Activated CD8-positive, alpha-beta T cell treated with anti-CD3 and anti-CD28 coated beads for 36 hours (primary cell): ENCODE measurements around the gene TMEM106A. TPM values are rescaled to one million over a fixed set of nuclear protein-coding genes. Genes with fewer than 3 reads are reported as not detected.
"Not testable (repeated sequence)": the region's sequence is repeated elsewhere in the genome, so short reads cannot be mapped to it uniquely, and the experiment has no call there.

Source experiments
- ATAC-seq: fragments of 200-7000 bp; cut with Tn5 transposase; one replicate; pipeline ENCODE4 v1.10.0; 2021; ENCODE audit warnings: mild to moderate bottlenecking, moderate library complexity
- CTCF ChIA-PET: fragments of 350-600 bp; sonication (Branson Sonifier 250); formaldehyde crosslinking; loops from one replicate; lab custom pipeline; 2021; ENCODE audit warnings: antibody characterized with exemption; lab: Charles Lee
- POLR2A ChIA-PET: fragments of 350-600 bp; sonication (Branson Sonifier 250); formaldehyde crosslinking; loops from one replicate; lab custom pipeline; 2021; ENCODE audit warnings: antibody characterized with exemption; lab: Charles Lee
- DNase-seq: peaks from one replicate; pipeline ENCODE4 v3.0.0-alpha.2; 2020
- H3K27ac Mint-ChIP-seq: one replicate; pipeline ENCODE4 v1.8.0; 2021; ENCODE audit warnings: mild to moderate bottlenecking, mixed read lengths
- H3K27me3 Mint-ChIP-seq: one replicate; pipeline ENCODE4 v1.8.0; 2021; ENCODE audit warnings: mixed read lengths
- H3K36me3 Mint-ChIP-seq: one replicate; pipeline ENCODE4 v1.8.0; 2021; ENCODE audit warnings: low read depth, mixed read lengths
- H3K4me1 Mint-ChIP-seq: one replicate; pipeline ENCODE4 v1.8.0; 2021; ENCODE audit warnings: low read depth, mixed read lengths
- H3K4me3 Mint-ChIP-seq: one replicate; pipeline ENCODE4 v1.8.0; 2021; ENCODE audit warnings: mild to moderate bottlenecking, moderate library complexity, mixed read lengths
- H3K9me3 Mint-ChIP-seq: one replicate; pipeline ENCODE4 v1.8.0; 2021; ENCODE audit warnings: mixed read lengths
- CTCF ChIP-seq: fragments of 200-600 bp; IDR thresholded peaks from one replicate; pipeline ENCODE4 v1.8.0; 2022; ENCODE audit warnings: antibody characterized with exemption, mild to moderate bottlenecking
- intact Hi-C: fragments of 100-400 bp; cut with micrococcal nuclease; formaldehyde crosslinking; loops from one replicate; pipeline ENCODE4 v1.10.0; 2022
- total RNA-seq, 2 experiments: library from RNA; stranded (reverse); gene quantifications; one replicate each; pipeline ENCODE4 v1.2.3, GENCODE V29; 2021

Gene TMEM106A
- total RNA-seq, 2 experiments from 2014 or later: 9.2 to 9.8 TPM

GRCh38 chr17:43183921-43184320 is 27.8 kb upstream of the TMEM106A start:
- peaks cover 2% of the 10 kb centered on the region for H3K4me1 Mint-ChIP-seq
- DNase-seq (no peak), ATAC-seq (no peak)
- ChIA-PET CTCF (no interaction called here), POLR2A (interaction anchor here (0.7 kb wide), 1 partner anchor 58 kb away, joined by 3 read pairs; no protein-coding TSS in a partner anchor)
- H3K9me3 Mint-ChIP-seq: no peaks in the 10 kb centered on the region
- H3K27me3 Mint-ChIP-seq: no peaks in the 10 kb centered on the region
- H3K27ac Mint-ChIP-seq: no peak overlapping the region
- intact Hi-C loops: no loop called here
- peaks cover 17% of the 10 kb centered on the region for H3K36me3 Mint-ChIP-seq
- TF ChIP-seq CTCF: no peak
- no peak overlapping the region for H3K4me3 Mint-ChIP-seq

- not testable (repeated sequence) for H3K4me3 Mint-ChIP-seq
These were observed 25.0 kb upstream of the TMEM106A start for GRCh38 chr17:43186656-43187055.

GRCh38 chr17:43193251-43193650 is 18.4 kb upstream of the TMEM106A start:
- ATAC-seq (no peak), DNase-seq (no peak)
- TF ChIP-seq CTCF: no peak
- Mint-ChIP-seq H3K27me3 (no peaks in the 10 kb centered on the region), H3K4me3 (no peak overlapping the region), H3K27ac (no peak overlapping the region), H3K9me3 (no peaks in the 10 kb centered on the region), H3K4me1 (no peaks in the 10 kb centered on the region), H3K36me3 (peaks cover 49% of the 10 kb centered on the region)
- CTCF ChIA-PET: no interaction called here
- intact Hi-C loops: no loop called here
- POLR2A ChIA-PET: interaction anchor here (0.6 to 3.8 kb wide), 2 partner anchors 123 to 195 kb away, joined by 3 to 23 read pairs; partner anchors contain the start of gene RPL27

More at GRCh38 chr17:43186656-43187055, 25.0 kb upstream of the TMEM106A start:
- peaks cover 33% of the 10 kb centered on the region for H3K36me3 Mint-ChIP-seq
- DNase-seq, H3K4me1 Mint-ChIP-seq, H3K9me3 Mint-ChIP-seq, H3K27ac Mint-ChIP-seq, CTCF ChIA-PET, ATAC-seq, intact Hi-C loops, POLR2A ChIA-PET, H3K27me3 Mint-ChIP-seq: not testable (repeated sequence)

GRCh38 chr17:43199633-43200032 is 12.0 kb upstream of the TMEM106A start:
- peak; percentile 68 for ATAC-seq
- no peaks in the 10 kb centered on the region for H3K27me3 Mint-ChIP-seq
- peak overlapping the region; percentile 76 for H3K27ac Mint-ChIP-seq
- DNase-seq: no peak
- no peak for TF ChIP-seq CTCF
- ChIA-PET CTCF (interaction anchor here (0.6 to 1.5 kb wide), 9 partner anchors 12 to 494 kb away, joined by 3 to 8 read pairs (median 4); partner anchors contain the start of genes NBR1 and TMEM106A), POLR2A (interaction anchor here (0.6 to 2.3 kb wide), 6 partner anchors 10 to 236 kb away, joined by 3 to 16 read pairs (median 3); no protein-coding TSS in a partner anchor)
- peaks cover 9% of the 10 kb centered on the region for H3K4me1 Mint-ChIP-seq
- intact Hi-C loops: no loop called here
- H3K4me3 Mint-ChIP-seq: no peak overlapping the region
- H3K9me3 Mint-ChIP-seq: no peaks in the 10 kb centered on the region
- H3K36me3 Mint-ChIP-seq: peaks cover 45% of the 10 kb centered on the region

GRCh38 chr17:43200127-43200526 is 11.5 kb upstream of the TMEM106A start:
- POLR2A ChIA-PET: interaction anchor here (0.6 to 2.3 kb wide), 6 partner anchors 11 to 236 kb away, joined by 3 to 16 read pairs (median 3); no protein-coding TSS in a partner anchor
- H3K9me3 Mint-ChIP-seq: no peaks in the 10 kb centered on the region
- H3K27me3 Mint-ChIP-seq: no peaks in the 10 kb centered on the region
- no peak overlapping the region for H3K4me3 Mint-ChIP-seq
- peak overlapping the region; percentile 76 for H3K27ac Mint-ChIP-seq
- intact Hi-C loops: no loop called here
- TF ChIP-seq CTCF: no peak
- CTCF ChIA-PET: interaction anchor here (0.6 to 1.5 kb wide), 8 partner anchors 11 to 99 kb away, joined by 3 to 8 read pairs (median 4); partner anchors contain the start of genes NBR1 and TMEM106A
- peak; percentile 77 for ATAC-seq
- H3K36me3 Mint-ChIP-seq: peaks cover 43% of the 10 kb centered on the region
- H3K4me1 Mint-ChIP-seq: peaks cover 9% of the 10 kb centered on the region
- peak; percentile 48 for DNase-seq

- peaks cover 36% of the 10 kb centered on the region for H3K36me3 Mint-ChIP-seq
- POLR2A ChIA-PET: interaction anchor here (0.9 to 1.2 kb wide), 2 partner anchors 8 to 33 kb away, joined by 3 to 4 read pairs; partner anchors contain the start of gene TMEM106A
- H3K27me3 Mint-ChIP-seq, DNase-seq, intact Hi-C loops, H3K27ac Mint-ChIP-seq, H3K4me1 Mint-ChIP-seq, H3K9me3 Mint-ChIP-seq, H3K4me3 Mint-ChIP-seq, ATAC-seq: not testable (repeated sequence)
- CTCF ChIA-PET: interaction anchor here (1.4 kb wide), 1 partner anchor 13 kb away, joined by 3 read pairs; no protein-coding TSS in a partner anchor
These were observed 8.7 kb upstream of the TMEM106A start for GRCh38 chr17:43203013-43203412.
